H1 (cell line): Measurements from ENCODE around the gene C9orf43.

Source experiments
- CBX5 ChIP-seq: fragments of 300-800, 300-1000 bp; sonication (generic); IDR thresholded peaks from 2 replicates; pipeline ENCODE4 v1.7.1; 2016; ENCODE audit warnings: antibody characterized with exemption, low read length, low read depth
- CEBPB ChIP-seq: IDR thresholded peaks from 2 replicates; pipeline ENCODE4 v1.6.1; 2012; ENCODE audit warnings: low read depth, low read length
- POLR2AphosphoS5 ChIP-seq: IDR thresholded peaks from 2 replicates; pipeline ENCODE4 v1.6.1; 2011; ENCODE audit warnings: low read depth, low read length
- RAD21 ChIP-seq, 2 experiments: IDR thresholded peaks in 1 of 2; conservative IDR thresholded peaks in 1 of 2; 2 replicates each; pipeline ENCODE4 v1.6.1; 2011; ENCODE audit warnings: low read depth in 2 of 2, low read length in 2 of 2, improper control_type of control experiment in 1 of 2, inconsistent platforms in 1 of 2, mild to moderate bottlenecking in 1 of 2, moderate library complexity in 1 of 2
- ZNF274 ChIP-seq: IDR thresholded peaks from 2 replicates; pipeline ENCODE4 v1.7.0; 2012; ENCODE audit warnings: low read length, borderline replicate concordance; ENCODE audit errors: extremely low read depth
- TF ChIP-seq, protein P1 (sequence below), 3 experiments: IDR thresholded peaks; 1 replicate in 2 of 3; 2 replicates in 1 of 3; pipeline versions ENCODE4 v1.5.1 to v1.6.1; 2011; ENCODE audit warnings: low read length in 3 of 3, mild to moderate bottlenecking in 3 of 3, inconsistent platforms in 2 of 3, low read depth in 1 of 3, moderate library complexity in 1 of 3; ENCODE audit not compliant: insufficient read depth in 1 of 3; ENCODE audit errors: control extremely low read depth in 1 of 3
- TF ChIP-seq, protein P2 (sequence below): IDR thresholded peaks from 2 replicates; pipeline ENCODE4 v1.6.1; 2012; ENCODE audit warnings: inconsistent platforms

- TF ChIP-seq CBX5 (no peak), RAD21 (IDR thresholded peaks at IDR 0.05 in 1 of 2, conservative IDR thresholded peaks at IDR 0.05 in 1 of 2; ENCODE audit: low read depth in 2 of 2, low read length in 2 of 2) (no peak), POLR2AphosphoS5 (no peak), CEBPB (no peak), ZNF274 (no peak)
- TF ChIP-seq, protein P1, sequence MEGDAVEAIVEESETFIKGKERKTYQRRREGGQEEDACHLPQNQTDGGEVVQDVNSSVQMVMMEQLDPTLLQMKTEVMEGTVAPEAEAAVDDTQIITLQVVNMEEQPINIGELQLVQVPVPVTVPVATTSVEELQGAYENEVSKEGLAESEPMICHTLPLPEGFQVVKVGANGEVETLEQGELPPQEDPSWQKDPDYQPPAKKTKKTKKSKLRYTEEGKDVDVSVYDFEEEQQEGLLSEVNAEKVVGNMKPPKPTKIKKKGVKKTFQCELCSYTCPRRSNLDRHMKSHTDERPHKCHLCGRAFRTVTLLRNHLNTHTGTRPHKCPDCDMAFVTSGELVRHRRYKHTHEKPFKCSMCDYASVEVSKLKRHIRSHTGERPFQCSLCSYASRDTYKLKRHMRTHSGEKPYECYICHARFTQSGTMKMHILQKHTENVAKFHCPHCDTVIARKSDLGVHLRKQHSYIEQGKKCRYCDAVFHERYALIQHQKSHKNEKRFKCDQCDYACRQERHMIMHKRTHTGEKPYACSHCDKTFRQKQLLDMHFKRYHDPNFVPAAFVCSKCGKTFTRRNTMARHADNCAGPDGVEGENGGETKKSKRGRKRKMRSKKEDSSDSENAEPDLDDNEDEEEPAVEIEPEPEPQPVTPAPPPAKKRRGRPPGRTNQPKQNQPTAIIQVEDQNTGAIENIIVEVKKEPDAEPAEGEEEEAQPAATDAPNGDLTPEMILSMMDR (IDR thresholded peaks at IDR 0.05; ENCODE audit: control extremely low read depth in 1 of 3, insufficient read depth in 1 of 3, low read depth in 1 of 3, low read length in 3 of 3): no peak
- TF ChIP-seq, protein P2, sequence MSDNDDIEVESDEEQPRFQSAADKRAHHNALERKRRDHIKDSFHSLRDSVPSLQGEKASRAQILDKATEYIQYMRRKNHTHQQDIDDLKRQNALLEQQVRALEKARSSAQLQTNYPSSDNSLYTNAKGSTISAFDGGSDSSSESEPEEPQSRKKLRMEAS: no peak
Observed at GRCh38 chr9:113364951-113365350, 45.6 kb upstream of the C9orf43 start.
